ENCODE results near the gene LY6G6D.
A peak's percentile ranks its signal among the peaks of the same experiment; 100 is the strongest.

LY6G6D gene

GRCh38 chr6:31725502-31726350 lies 10.6 kb downstream of the LY6G6D start:
- DNase-seq (ENCODE audit: low read depth) = no peak
- TF ChIP-seq CTCF (IDR thresholded peaks at IDR 0.05; ENCODE audit: insufficient read depth, low read depth, low read length, missing control alignments) = no peak
- H3K4me3 ChIP-seq (ENCODE audit: low read depth, low read length) = no peak overlapping the region

GRCh38 chr6:31727034-31727716 lies 12.0 kb downstream of the LY6G6D start:
- DNase-seq (ENCODE audit: low read depth) = no peak
- no peak overlapping the region for H3K4me3 ChIP-seq (ENCODE audit: low read depth, low read length)
- no peak for TF ChIP-seq CTCF (IDR thresholded peaks at IDR 0.05; ENCODE audit: insufficient read depth, low read depth, low read length, missing control alignments)

GRCh38 chr6:31727717-31728671 lies 12.8 kb downstream of the LY6G6D start:
- no peak overlapping the region for H3K4me3 ChIP-seq (ENCODE audit: low read depth, low read length)
- TF ChIP-seq CTCF (IDR thresholded peaks at IDR 0.05; ENCODE audit: insufficient read depth, low read depth, low read length, missing control alignments) = no peak
- peak; percentile 83 for DNase-seq (ENCODE audit: low read depth)

GRCh38 chr6:31728767-31729514 lies 13.8 kb downstream of the LY6G6D start, which contains the start of gene DDAH2:
Gene DDAH2, minus strand, starts transcription at chr6:31729299. Its CDS starts 138 bp downstream, at chr6:31729161.
- H3K4me3 ChIP-seq (ENCODE audit: low read depth, low read length) = peak within 1 kb of the TSS; percentile 49
- TF ChIP-seq CTCF (IDR thresholded peaks at IDR 0.05; ENCODE audit: insufficient read depth, low read depth, low read length, missing control alignments) = no peak
- DNase-seq (ENCODE audit: low read depth) = no peak

GRCh38 chr6:31729515-31729978 lies 14.4 kb downstream of the LY6G6D start:
- peak; percentile 88 for DNase-seq (ENCODE audit: low read depth)
- peak overlapping the region; percentile 49 for H3K4me3 ChIP-seq (ENCODE audit: low read depth, low read length)
- TF ChIP-seq CTCF (IDR thresholded peaks at IDR 0.05; ENCODE audit: insufficient read depth, low read depth, low read length, missing control alignments) = peak; percentile 75
